Mammary epithelial cell (primary cell): Measurements from ENCODE around the gene PRM3.

Experiments used
- EZH2 ChIP-seq: IDR thresholded peaks from 2 replicates; pipeline ENCODE4 v1.6.1; 2012; ENCODE audit warnings: low read length, inconsistent platforms, borderline replicate concordance
- TF ChIP-seq, protein P1 (sequence below), 2 donors: IDR thresholded peaks in 1 of 2; conservative IDR thresholded peaks in 1 of 2; 2 replicates each; pipeline ENCODE4 v1.5.1; 2011 to 2012; ENCODE audit warnings: inconsistent platforms in 2 of 2, low read length in 2 of 2, mild to moderate bottlenecking in 2 of 2, control low read depth in 1 of 2, low read depth in 1 of 2; ENCODE audit not compliant: insufficient read depth in 1 of 2; ENCODE audit errors: extremely low read depth in 1 of 2

DNA sequence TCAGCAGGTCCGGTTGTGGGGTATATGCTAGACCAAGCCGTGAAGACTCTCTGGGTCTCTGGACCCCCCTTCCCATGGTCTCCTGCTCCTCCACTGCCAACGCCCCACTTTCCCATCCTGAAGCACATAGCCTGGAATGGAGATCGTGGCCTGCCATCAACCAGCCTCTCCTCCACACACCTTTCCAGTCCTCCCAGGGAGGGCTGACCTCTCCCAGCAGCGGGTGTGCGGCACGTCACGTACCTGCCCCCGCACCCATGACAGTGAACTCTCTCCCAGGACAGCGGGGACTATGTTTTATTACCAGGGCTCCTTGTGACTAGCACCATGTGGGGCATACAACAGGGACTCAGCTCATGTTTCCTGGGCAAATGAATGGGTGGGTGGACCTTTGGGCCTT, 1.8 kb downstream of the PRM3 start:
- TF ChIP-seq, protein P1, sequence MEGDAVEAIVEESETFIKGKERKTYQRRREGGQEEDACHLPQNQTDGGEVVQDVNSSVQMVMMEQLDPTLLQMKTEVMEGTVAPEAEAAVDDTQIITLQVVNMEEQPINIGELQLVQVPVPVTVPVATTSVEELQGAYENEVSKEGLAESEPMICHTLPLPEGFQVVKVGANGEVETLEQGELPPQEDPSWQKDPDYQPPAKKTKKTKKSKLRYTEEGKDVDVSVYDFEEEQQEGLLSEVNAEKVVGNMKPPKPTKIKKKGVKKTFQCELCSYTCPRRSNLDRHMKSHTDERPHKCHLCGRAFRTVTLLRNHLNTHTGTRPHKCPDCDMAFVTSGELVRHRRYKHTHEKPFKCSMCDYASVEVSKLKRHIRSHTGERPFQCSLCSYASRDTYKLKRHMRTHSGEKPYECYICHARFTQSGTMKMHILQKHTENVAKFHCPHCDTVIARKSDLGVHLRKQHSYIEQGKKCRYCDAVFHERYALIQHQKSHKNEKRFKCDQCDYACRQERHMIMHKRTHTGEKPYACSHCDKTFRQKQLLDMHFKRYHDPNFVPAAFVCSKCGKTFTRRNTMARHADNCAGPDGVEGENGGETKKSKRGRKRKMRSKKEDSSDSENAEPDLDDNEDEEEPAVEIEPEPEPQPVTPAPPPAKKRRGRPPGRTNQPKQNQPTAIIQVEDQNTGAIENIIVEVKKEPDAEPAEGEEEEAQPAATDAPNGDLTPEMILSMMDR (conservative IDR thresholded peaks at IDR 0.05 in 1 of 2, IDR thresholded peaks at IDR 0.05 in 1 of 2; ENCODE audit: extremely low read depth in 1 of 2, insufficient read depth in 1 of 2, low read depth in 1 of 2, low read length in 2 of 2), result no peak
- no peak for TF ChIP-seq EZH2
